Esophagus squamous epithelium (tissue), 4 donors: ENCODE measurements around the gene RRBP1.

Experiments
- POLR2A ChIP-seq, 4 donors: fragments of 450-650 bp; IDR thresholded peaks; one replicate each; pipeline ENCODE4 v1.6.1; 2017; ENCODE audit warnings: antibody characterized with exemption in 4 of 4, mild to moderate bottlenecking in 4 of 4, moderate library complexity in 3 of 4
- TF ChIP-seq, protein P1 (sequence below), 6 experiments: fragments of 450-650 bp in 4 of 6; fragments of 200-600 bp in 2 of 6; sonication (generic) in 2 of 6; IDR thresholded peaks; one replicate each; pipeline ENCODE4 v1.5.1; 2016 to 2019; ENCODE audit warnings: antibody characterized with exemption in 6 of 6, mild to moderate bottlenecking in 4 of 6, moderate library complexity in 4 of 6

DNA sequence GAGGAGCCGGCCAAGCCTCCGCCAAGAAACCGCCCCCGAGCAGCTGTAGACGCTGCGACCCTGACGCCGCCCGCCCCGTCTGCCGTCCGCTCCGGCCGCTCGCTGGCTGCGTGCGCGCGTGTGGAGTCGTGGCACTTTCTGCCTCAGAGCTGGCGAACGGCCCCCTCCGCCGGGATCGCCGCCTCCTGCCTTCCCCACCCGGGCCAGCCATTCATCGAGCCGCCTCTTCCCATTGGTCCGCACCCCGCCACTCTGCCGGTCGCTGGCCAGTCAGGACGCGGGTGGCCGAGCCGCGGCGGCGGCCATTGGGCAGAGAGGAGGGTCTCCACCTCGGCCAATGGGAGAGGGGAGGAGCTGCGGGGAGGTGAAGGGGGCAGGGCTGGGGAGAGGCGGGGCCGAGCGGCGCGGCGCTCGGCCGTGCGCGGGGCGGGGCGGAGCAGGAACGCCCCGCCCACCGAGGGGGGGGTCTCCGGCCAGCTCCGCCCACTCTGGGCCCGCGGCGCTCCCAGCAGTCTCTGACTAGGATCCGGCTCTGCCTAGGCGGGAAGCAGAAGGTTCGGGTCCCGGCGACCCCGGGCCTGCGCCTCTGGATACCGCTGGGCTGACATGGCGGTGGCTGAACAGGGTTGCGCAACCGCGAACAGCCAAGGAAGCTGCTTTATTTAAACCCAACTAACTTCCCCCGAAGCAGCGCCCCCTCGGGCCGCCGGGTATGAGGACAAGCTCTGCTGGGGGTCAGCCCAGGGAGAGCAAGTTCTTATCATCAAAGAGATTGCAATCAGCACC lies at the start of gene RRBP1:
- TF ChIP-seq POLR2A (IDR thresholded peaks at IDR 0.05), result peak in 3 of 4 donors; percentile 85 to 95 (median 92)
- TF ChIP-seq, protein P1, sequence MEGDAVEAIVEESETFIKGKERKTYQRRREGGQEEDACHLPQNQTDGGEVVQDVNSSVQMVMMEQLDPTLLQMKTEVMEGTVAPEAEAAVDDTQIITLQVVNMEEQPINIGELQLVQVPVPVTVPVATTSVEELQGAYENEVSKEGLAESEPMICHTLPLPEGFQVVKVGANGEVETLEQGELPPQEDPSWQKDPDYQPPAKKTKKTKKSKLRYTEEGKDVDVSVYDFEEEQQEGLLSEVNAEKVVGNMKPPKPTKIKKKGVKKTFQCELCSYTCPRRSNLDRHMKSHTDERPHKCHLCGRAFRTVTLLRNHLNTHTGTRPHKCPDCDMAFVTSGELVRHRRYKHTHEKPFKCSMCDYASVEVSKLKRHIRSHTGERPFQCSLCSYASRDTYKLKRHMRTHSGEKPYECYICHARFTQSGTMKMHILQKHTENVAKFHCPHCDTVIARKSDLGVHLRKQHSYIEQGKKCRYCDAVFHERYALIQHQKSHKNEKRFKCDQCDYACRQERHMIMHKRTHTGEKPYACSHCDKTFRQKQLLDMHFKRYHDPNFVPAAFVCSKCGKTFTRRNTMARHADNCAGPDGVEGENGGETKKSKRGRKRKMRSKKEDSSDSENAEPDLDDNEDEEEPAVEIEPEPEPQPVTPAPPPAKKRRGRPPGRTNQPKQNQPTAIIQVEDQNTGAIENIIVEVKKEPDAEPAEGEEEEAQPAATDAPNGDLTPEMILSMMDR (IDR thresholded peaks at IDR 0.05), result peak; percentile 49 to 76 (median 61)
